ENCODE data around the gene FRMD4A.

DNA sequence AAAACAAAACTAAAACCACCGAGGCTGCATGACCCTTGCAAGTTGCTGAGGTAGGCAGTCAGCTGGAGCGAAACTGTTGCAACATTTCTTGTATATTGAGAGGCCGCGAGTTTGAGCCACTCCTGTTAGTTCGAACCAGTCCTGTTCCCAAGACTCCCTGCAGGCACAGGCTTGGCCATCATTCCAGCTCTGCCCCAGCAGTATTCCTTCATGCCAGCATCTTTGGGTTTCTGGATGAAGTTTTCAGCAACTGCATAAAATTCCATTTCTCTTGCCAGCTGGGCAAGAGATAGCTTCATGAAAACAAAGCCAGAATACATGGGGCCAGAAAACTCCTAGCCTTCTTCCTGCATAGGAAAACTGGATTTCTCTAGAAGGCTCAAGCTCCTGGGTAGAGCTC, 207.6 kb downstream of the FRMD4A start:
- TF ChIP-seq, protein P1, sequence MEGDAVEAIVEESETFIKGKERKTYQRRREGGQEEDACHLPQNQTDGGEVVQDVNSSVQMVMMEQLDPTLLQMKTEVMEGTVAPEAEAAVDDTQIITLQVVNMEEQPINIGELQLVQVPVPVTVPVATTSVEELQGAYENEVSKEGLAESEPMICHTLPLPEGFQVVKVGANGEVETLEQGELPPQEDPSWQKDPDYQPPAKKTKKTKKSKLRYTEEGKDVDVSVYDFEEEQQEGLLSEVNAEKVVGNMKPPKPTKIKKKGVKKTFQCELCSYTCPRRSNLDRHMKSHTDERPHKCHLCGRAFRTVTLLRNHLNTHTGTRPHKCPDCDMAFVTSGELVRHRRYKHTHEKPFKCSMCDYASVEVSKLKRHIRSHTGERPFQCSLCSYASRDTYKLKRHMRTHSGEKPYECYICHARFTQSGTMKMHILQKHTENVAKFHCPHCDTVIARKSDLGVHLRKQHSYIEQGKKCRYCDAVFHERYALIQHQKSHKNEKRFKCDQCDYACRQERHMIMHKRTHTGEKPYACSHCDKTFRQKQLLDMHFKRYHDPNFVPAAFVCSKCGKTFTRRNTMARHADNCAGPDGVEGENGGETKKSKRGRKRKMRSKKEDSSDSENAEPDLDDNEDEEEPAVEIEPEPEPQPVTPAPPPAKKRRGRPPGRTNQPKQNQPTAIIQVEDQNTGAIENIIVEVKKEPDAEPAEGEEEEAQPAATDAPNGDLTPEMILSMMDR (conservative IDR thresholded peaks at IDR 0.05; ENCODE audit: low read depth, low read length) = no peak
- TF ChIP-seq EZH2 (IDR thresholded peaks at IDR 0.05; ENCODE audit: low read length, unreplicated experiment) = no peak
- no peak for TF ChIP-seq EZH2phosphoT487 (IDR thresholded peaks at IDR 0.05; ENCODE audit: borderline replicate concordance, low read length)
